ENCODE measurements around the gene SRRM2. TPM values are rescaled to one million over a fixed set of nuclear protein-coding genes. Genes with fewer than 3 reads are reported as not detected.

Gene SRRM2
- polyA plus RNA-seq, 1 donor: 820 TPM

DNA sequence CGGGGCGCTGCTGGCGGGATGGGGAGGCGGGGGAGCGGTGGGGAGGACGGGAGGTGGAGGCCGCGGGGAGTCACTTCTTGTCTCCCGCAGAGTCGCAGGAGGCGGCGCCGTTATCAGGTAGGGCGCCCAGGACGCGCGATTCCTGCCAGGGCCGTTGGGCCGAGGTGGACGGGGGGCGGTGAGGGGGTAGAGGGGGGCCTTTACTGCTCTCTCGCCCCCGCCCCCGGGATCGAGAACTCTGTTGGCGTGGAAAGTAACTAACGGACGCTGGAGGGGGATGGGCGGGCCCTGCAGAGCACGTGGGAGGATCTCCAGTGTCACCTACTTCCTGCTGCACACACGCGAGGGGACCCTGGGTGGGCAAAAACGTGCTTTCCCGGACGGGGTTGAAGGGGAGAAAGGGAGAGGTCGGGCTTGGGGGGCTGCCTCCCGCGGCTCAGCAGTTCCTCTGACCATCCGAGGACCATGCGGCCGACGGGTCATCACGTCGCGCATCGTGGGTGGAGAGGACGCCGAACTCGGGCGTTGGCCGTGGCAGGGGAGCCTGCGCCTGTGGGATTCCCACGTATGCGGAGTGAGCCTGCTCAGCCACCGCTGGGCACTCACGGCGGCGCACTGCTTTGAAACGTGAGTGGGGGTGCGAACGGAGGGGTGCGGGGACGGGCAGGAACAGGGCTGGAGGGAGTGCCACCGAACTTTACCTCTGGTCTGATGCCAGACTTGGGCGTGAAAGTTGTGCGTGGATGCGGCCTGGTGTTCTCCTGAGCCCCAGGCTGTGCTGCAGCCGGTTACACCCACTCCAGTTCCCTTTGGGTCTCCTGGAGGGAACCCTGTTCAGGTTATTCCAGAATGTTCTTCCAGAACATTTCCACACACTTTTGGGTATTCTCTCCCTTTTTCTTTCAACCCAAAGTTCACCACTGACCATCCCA, 65.2 kb downstream of the SRRM2 start:
- DNase-seq: no peak

DNA sequence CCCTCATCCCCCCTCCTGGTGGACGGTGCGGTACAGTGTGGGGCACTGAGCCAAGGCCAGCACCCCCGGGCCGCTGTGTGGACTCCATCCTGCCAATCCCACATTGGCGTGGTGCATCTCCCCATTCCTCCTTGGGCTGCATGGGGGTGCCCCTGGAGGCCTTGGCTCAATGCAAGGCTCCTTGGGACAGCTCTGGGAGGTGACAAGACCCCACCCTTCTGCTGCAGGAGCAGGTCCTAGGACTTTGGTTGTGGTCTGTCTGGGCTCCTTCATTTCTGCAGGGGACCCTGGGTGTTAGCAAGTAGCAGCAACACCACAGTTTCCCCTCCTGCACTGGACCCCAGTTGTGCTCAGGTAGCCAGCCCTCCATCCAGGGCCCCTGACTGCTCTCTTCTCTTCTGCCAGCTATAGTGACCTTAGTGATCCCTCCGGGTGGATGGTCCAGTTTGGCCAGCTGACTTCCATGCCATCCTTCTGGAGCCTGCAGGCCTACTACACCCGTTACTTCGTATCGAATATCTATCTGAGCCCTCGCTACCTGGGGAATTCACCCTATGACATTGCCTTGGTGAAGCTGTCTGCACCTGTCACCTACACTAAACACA, 65.9 kb downstream of the SRRM2 start:
- no peak for DNase-seq

DNA sequence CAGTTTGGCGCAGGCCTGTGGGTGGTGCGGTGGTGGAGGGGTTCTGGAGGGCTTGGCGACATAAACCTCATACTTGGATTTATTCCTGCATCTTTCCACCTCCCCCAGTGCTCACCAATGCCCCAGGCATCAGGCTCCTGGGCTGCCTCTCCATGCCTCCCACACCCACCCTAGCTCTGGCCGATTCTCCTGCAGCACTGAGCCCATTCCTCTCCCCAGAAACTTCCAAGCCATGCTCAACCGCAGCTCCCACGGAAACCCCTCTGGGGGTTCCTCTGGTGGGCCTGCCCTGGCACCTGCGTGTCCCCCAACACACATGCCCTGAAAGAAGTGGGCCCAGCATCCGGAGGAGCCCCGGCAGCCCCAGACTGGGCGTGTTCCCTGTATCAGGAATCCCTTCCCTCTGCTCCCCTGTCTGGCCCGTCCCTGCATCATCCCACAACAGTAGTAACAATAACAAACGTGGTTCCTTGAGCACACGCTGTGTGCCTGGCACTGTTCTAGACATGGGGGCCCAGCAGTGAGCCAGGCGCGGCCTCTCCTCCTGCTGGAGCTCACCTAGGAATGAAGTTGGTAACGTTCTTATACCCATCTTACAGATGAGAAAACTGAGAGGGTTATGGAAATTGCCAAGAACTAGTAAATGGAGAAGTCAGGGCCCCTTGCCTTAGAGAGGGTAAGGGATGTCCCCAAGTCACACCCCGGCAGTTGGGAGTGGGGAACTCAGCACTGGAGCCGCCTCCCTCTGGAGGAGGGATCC, 66.9 kb downstream of the SRRM2 start:
- DNase-seq: no peak

DNA sequence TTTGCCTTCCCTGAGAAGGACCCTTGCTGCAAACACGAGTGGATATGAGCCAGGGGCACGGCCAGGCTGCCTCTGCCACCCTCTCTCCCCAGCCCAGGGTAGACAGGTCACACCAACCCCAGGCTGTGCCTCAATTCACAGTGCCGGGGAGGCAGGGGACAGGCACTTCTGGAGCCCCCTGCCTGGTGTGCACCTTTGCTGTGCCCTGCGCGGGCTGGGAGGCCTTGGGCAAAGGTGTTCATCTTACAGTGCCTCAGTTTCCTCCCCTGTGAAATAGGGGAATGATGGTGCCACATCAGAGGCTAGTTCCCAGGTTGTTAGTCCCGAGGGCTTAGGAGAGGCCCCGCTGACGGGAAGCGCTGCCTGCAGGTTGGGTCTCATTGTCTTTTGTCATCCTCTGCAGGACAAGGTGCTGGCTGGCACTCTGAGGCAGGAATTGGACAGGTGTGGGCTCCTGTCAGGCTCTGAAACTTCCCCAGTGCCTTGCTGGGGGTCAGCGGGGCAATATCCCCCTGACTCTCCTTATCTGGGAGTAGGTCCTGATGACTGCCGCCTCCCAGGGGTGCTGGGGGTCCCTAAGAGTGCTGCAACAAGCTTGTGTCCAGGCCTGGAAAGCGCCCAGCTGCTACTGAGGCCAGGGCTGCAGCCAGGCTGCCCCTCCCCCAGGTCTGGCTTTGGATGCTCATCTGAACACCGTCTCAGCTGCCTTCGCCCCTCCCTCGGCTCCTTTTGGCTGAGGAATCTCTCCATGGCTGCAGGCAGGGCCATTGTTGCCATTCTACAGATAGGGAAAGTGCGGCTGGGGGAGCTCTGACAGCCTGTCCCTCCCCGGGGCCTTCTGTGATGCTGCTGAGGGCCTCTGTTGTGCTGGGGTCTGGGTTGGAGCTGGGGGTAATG, 67.7 kb downstream of the SRRM2 start:
- DNase-seq: no peak

Other genes starting within 250 kb of the SRRM2 start
- gene ATP6V0C, start 238.7 kb upstream of the SRRM2 start, polyA plus RNA-seq (ENCODE audit: insufficient read length): 158 TPM
- gene AMDHD2, start 232.3 kb upstream of the SRRM2 start, polyA plus RNA-seq (ENCODE audit: insufficient read length): 24.1 TPM
- gene CEMP1, start 221.2 kb upstream of the SRRM2 start, polyA plus RNA-seq (ENCODE audit: insufficient read length): 3.1 TPM
- 58.4 TPM for gene PDPK1, start 214.6 kb upstream of the SRRM2 start, polyA plus RNA-seq (ENCODE audit: insufficient read length)
- gene KCTD5, start 70.1 kb upstream of the SRRM2 start, polyA plus RNA-seq (ENCODE audit: insufficient read length): 22.2 TPM
- 1.3 TPM for gene PRSS27, start 32.4 kb upstream of the SRRM2 start, polyA plus RNA-seq (ENCODE audit: insufficient read length)
- gene ELOB, start 24.6 kb downstream of the SRRM2 start, polyA plus RNA-seq (ENCODE audit: insufficient read length): 182 TPM
- 0.20 TPM for gene PRSS33, start 34.9 kb downstream of the SRRM2 start, polyA plus RNA-seq (ENCODE audit: insufficient read length)
- gene PRSS41, start 45.8 kb downstream of the SRRM2 start, polyA plus RNA-seq (ENCODE audit: insufficient read length): not detected
- gene PRSS21, start 64.6 kb downstream of the SRRM2 start, polyA plus RNA-seq (ENCODE audit: insufficient read length): 0.22 TPM
- gene ZG16B, start 77.7 kb downstream of the SRRM2 start, polyA plus RNA-seq (ENCODE audit: insufficient read length): 0.48 TPM
- 8.2 TPM for gene PRSS22, start 105.5 kb downstream of the SRRM2 start, polyA plus RNA-seq (ENCODE audit: insufficient read length)
- gene FLYWCH2, start 130.6 kb downstream of the SRRM2 start, polyA plus RNA-seq (ENCODE audit: insufficient read length): 15.2 TPM
- 16.4 TPM for gene FLYWCH1, start 159.3 kb downstream of the SRRM2 start, polyA plus RNA-seq (ENCODE audit: insufficient read length)
- gene KREMEN2, start 211.6 kb downstream of the SRRM2 start, polyA plus RNA-seq (ENCODE audit: insufficient read length): 1.4 TPM
- gene PAQR4, start 216.7 kb downstream of the SRRM2 start, polyA plus RNA-seq (ENCODE audit: insufficient read length): 9.6 TPM
- 22.0 TPM for gene PKMYT1, start 227.8 kb downstream of the SRRM2 start, polyA plus RNA-seq (ENCODE audit: insufficient read length)

Data from left kidney (tissue), 2 donors.